H1 (cell line): ENCODE data around the gene AOAH. TPM values are rescaled to one million over a fixed set of nuclear protein-coding genes. Genes with fewer than 3 reads are reported as not detected.

Experiments
- CTCF ChIA-PET: fragments of 300-600 bp; sonication (Branson Sonifier 250); formaldehyde crosslinking; loops from one replicate; lab custom pipeline; 2021; ENCODE audit not compliant: partially characterized antibody; lab: Charles Lee
- POLR2A ChIA-PET: fragments of 300-600 bp; sonication (Branson Sonifier 250); formaldehyde crosslinking; loops from one replicate; lab custom pipeline; 2021; ENCODE audit warnings: inconsistent platforms; ENCODE audit not compliant: partially characterized antibody; lab: Charles Lee
- DNase-seq, 2 experiments: peaks; one replicate each; pipeline versions ENCODE4 v3.0.0 to v3.0.0-alpha.2; 2010 to 2022; ENCODE audit warnings: low spot score in 2 of 2, low read depth in 1 of 2, mixed read lengths in 1 of 2
- FAIRE-seq: peaks from 2 replicates; lab custom pipeline; 2011; peaks lifted over from hg19 to GRCh38; lab: Jason Lieb, UNC
- H2AFZ ChIP-seq: 2 replicates; pipeline ENCODE4 v1.8.1; 2012; ENCODE audit warnings: low read length, inconsistent platforms
- H2AK5ac ChIP-seq: 2 replicates; pipeline ENCODE4 v1.6.1; 2013; ENCODE audit warnings: low read depth, low read length
- H2BK120ac ChIP-seq: replicated peaks from 2 replicates; pipeline ENCODE3; 2013; ENCODE audit warnings: low read depth, low read length, inconsistent platforms
- H2BK12ac ChIP-seq: 2 replicates; pipeline ENCODE4 v1.6.1; 2013; ENCODE audit warnings: low read depth, low read length
- H2BK15ac ChIP-seq: 2 replicates; pipeline ENCODE4 v1.6.1; 2013; ENCODE audit warnings: low read length
- H2BK20ac ChIP-seq: 2 replicates; pipeline ENCODE4 v1.6.1; 2013; ENCODE audit warnings: low read length
- H2BK5ac ChIP-seq: 2 replicates; pipeline ENCODE4 v1.6.1; 2013; ENCODE audit warnings: low read depth, low read length
- H3K14ac ChIP-seq: 2 replicates; pipeline ENCODE4 v1.6.1; 2013; ENCODE audit warnings: inconsistent platforms; ENCODE audit not compliant: insufficient read length
- H3K18ac ChIP-seq: 2 replicates; pipeline ENCODE4 v1.6.1; 2013; ENCODE audit warnings: low read length; ENCODE audit errors: extremely low read depth
- H3K23ac ChIP-seq: 2 replicates; pipeline ENCODE4 v1.6.1; 2013; ENCODE audit warnings: inconsistent platforms; ENCODE audit not compliant: insufficient read length
- H3K23me2 ChIP-seq: 2 replicates; pipeline ENCODE4 v1.6.1; 2013; ENCODE audit warnings: low read depth, low read length
- H3K27ac ChIP-seq: 2 replicates; pipeline ENCODE4 v1.6.1; 2011; ENCODE audit warnings: low read depth, low read length, inconsistent platforms
- H3K27me3 ChIP-seq, 4 experiments: replicated peaks in 1 of 4; 1 replicate in 1 of 4; 2 replicates in 3 of 4; pipeline versions ENCODE4 v1.6.1 to v1.8.1; 2011 to 2013; ENCODE audit warnings: low read length in 3 of 4, mild to moderate bottlenecking in 3 of 4, inconsistent platforms in 2 of 4, mixed read lengths in 2 of 4, moderate library complexity in 1 of 4; ENCODE audit not compliant: control insufficient read depth in 3 of 4, insufficient read depth in 3 of 4; ENCODE audit errors: extremely low read depth in 1 of 4
- H3K36me3 ChIP-seq, 4 experiments: 2 replicates each; pipeline versions ENCODE4 v1.6.1 to v1.8.1; 2011 to 2013; ENCODE audit warnings: mild to moderate bottlenecking in 4 of 4, low read length in 3 of 4, moderate library complexity in 2 of 4, control low read depth in 1 of 4, inconsistent platforms in 1 of 4; ENCODE audit not compliant: insufficient read depth in 4 of 4, control insufficient read depth in 2 of 4
- H3K4ac ChIP-seq: replicated peaks from 2 replicates; pipeline ENCODE3; 2013; ENCODE audit warnings: low read length, low read depth, mixed read lengths, inconsistent platforms; ENCODE audit not compliant: insufficient read length
- H3K4me1 ChIP-seq, 4 experiments: replicated peaks in 1 of 4; 1 replicate in 1 of 4; 2 replicates in 3 of 4; pipeline versions ENCODE4 v1.6.1 to v1.8.1; 2011 to 2013; ENCODE audit warnings: low read length in 3 of 4, inconsistent platforms in 2 of 4, mixed read lengths in 1 of 4; ENCODE audit not compliant: insufficient read depth in 4 of 4, control insufficient read depth in 3 of 4
- H3K4me2 ChIP-seq, 2 experiments: 2 replicates each; pipeline versions ENCODE4 v1.6.1 to v1.8.1; 2011 to 2013; ENCODE audit warnings: low read depth in 2 of 2, low read length in 2 of 2, control low read depth in 1 of 2, inconsistent platforms in 1 of 2, mild to moderate bottlenecking in 1 of 2; ENCODE audit not compliant: insufficient read depth in 1 of 2
- H3K4me3 ChIP-seq, 4 experiments: fragments of 200-600, 300-600 bp in 1 of 4; sonication (generic), shearing (Covaris generic), sonication (Bioruptor Twin) in 1 of 4; 2 replicates each; pipeline versions ENCODE4 v1.5.1 to v1.8.1; 2011 to 2016; ENCODE audit warnings: low read length in 4 of 4, low read depth in 3 of 4, control low read depth in 2 of 4, inconsistent platforms in 2 of 4, mild to moderate bottlenecking in 2 of 4, mixed read lengths in 1 of 4, moderate library complexity in 1 of 4; ENCODE audit not compliant: insufficient read depth in 2 of 4; ENCODE audit errors: extremely low read depth in 1 of 4
- H3K56ac ChIP-seq: replicated peaks from 2 replicates; pipeline ENCODE3; 2013; ENCODE audit warnings: low read depth, mild to moderate bottlenecking, mixed read lengths, low read length, inconsistent platforms; ENCODE audit not compliant: insufficient read length
- H3K79me1 ChIP-seq: 2 replicates; pipeline ENCODE4 v1.6.1; 2013; ENCODE audit warnings: low read depth, low read length, control low read depth
- H3K79me2 ChIP-seq, 2 experiments: 2 replicates each; pipeline versions ENCODE4 v1.6.1 to v1.8.1; 2012 to 2013; ENCODE audit warnings: low read length in 2 of 2, mild to moderate bottlenecking in 2 of 2, inconsistent platforms in 1 of 2; ENCODE audit not compliant: insufficient read depth in 2 of 2, control insufficient read depth in 1 of 2
- H3K9ac ChIP-seq, 4 experiments: replicated peaks in 1 of 4; 1 replicate in 1 of 4; 2 replicates in 3 of 4; pipeline versions ENCODE4 v1.6.1 to v1.8.1; 2011 to 2013; ENCODE audit warnings: low read depth in 3 of 4, low read length in 3 of 4, control low read depth in 2 of 4, mild to moderate bottlenecking in 2 of 4, moderate library complexity in 2 of 4, inconsistent platforms in 1 of 4; ENCODE audit errors: extremely low read depth in 1 of 4
- H3K9me3 ChIP-seq, 2 experiments: 2 replicates each; pipeline versions ENCODE4 v1.6.1 to v1.8.1; 2012 to 2013; ENCODE audit warnings: mild to moderate bottlenecking in 2 of 2, moderate library complexity in 2 of 2, control low read depth in 1 of 2, inconsistent platforms in 1 of 2, low read depth in 1 of 2, low read length in 1 of 2, mixed read lengths in 1 of 2; ENCODE audit not compliant: insufficient read depth in 2 of 2
- H4K20me1 ChIP-seq, 2 experiments: replicated peaks in 1 of 2; 2 replicates each; pipeline versions ENCODE3 to v1.8.1; 2011 to 2013; ENCODE audit warnings: inconsistent platforms in 2 of 2, low read length in 2 of 2, mild to moderate bottlenecking in 1 of 2; ENCODE audit not compliant: insufficient read depth in 2 of 2, control insufficient read depth in 1 of 2
- H4K5ac ChIP-seq: 2 replicates; pipeline ENCODE4 v1.6.1; 2013; ENCODE audit warnings: low read length, low read depth, mixed read lengths, inconsistent platforms; ENCODE audit not compliant: insufficient read length
- H4K8ac ChIP-seq: 2 replicates; pipeline ENCODE4 v1.8.0; 2013; ENCODE audit warnings: mild to moderate bottlenecking, moderate library complexity, low read length, inconsistent platforms; ENCODE audit not compliant: insufficient read depth; ENCODE audit errors: extremely low read depth
- H4K91ac ChIP-seq: replicated peaks from 2 replicates; pipeline ENCODE3; 2013; ENCODE audit warnings: low read length, mixed read lengths, inconsistent platforms; ENCODE audit not compliant: insufficient read length
- CBX8 ChIP-seq: fragments of 300-800, 300-1000 bp; sonication (generic); IDR thresholded peaks from 2 replicates; pipeline ENCODE4 v1.7.1; 2016; ENCODE audit warnings: low read depth, low read length, borderline replicate concordance
- CEBPB ChIP-seq: IDR thresholded peaks from 2 replicates; pipeline ENCODE4 v1.6.1; 2012; ENCODE audit warnings: low read depth, low read length
- CHD1 ChIP-seq: IDR thresholded peaks from 2 replicates; pipeline ENCODE4 v1.6.1; 2012; ENCODE audit warnings: low read depth, low read length, improper control_type of control experiment
- EP300 ChIP-seq, 2 experiments: IDR thresholded peaks; 1 replicate in 1 of 2; 2 replicates in 1 of 2; pipeline ENCODE4 v1.6.1; 2011 to 2012; ENCODE audit warnings: low read depth in 2 of 2, low read length in 2 of 2, mild to moderate bottlenecking in 2 of 2, borderline replicate concordance in 1 of 2, inconsistent platforms in 1 of 2, moderate library complexity in 1 of 2
- NRF1 ChIP-seq: IDR thresholded peaks from 2 replicates; pipeline ENCODE4 v1.6.1; 2011; ENCODE audit warnings: mild to moderate bottlenecking, low read depth, low read length, improper control_type of control experiment
- SUZ12 ChIP-seq: fragments of 200-600 bp; sonication (generic); IDR thresholded peaks from 2 replicates; pipeline ENCODE4 v1.6.1; 2012; ENCODE audit warnings: mild to moderate bottlenecking, inconsistent platforms, low read length, moderate library complexity, mixed read lengths
- ZNF274 ChIP-seq: IDR thresholded peaks from 2 replicates; pipeline ENCODE4 v1.7.0; 2012; ENCODE audit warnings: low read length, borderline replicate concordance; ENCODE audit errors: extremely low read depth
- WGBS, 2 experiments: shearing (Covaris generic) in 1 of 2; methylation state at CpG; one replicate each; pipeline versions ENCODE4 v1.1.6 to v1.1.7; 2013 to 2015; ENCODE audit warnings: low lambda C conversion rate in 2 of 2, mixed read lengths in 2 of 2, inconsistent platforms in 1 of 2, low coverage in 1 of 2, missing lambda C conversion rate in 1 of 2; ENCODE audit not compliant: insufficient replicate concordance in 2 of 2, insufficient coverage in 1 of 2, insufficient read length in 1 of 2; ENCODE audit errors: extremely low coverage in 1 of 2, missing lambda C conversion rate in 1 of 2; 5-methylcytosine and 5-hydroxymethylcytosine counted together
- polyA plus RNA-seq, 7 experiments: library from polyadenylated mRNA; depleted of rRNA in 3 of 7; stranded (reverse) in 5 of 7; unstranded in 2 of 7; fragments of >200 nt in 5 of 7; fragments of 200-250 nt in 2 of 7; gene quantifications; 1 replicate in 5 of 7; 2 replicates in 1 of 7; 4 replicates in 1 of 7; pipeline versions ENCODE4 v1.2.1 to v1.2.3, GENCODE V29; 2011 to 2013; ENCODE audit warnings: missing spikeins in 2 of 7, mixed read lengths in 2 of 7
- total RNA-seq: library from RNA; stranded (reverse); fragmentation: NEBNext Ultra II Directional; extraction: Animal tissue kit (Norgen Biotek cat#: 25700); gene quantifications from 2 replicates; pipeline ENCODE4 v1.2.1, GENCODE V29; 2021

The AOAH gene
- total and polyA plus RNA-seq, 2 of the 8 experiments (the other 6 are each of a cell fraction or from before 2014, with no cell fraction given): 0.08 TPM; not detected in 1

GRCh38 chr7:36683695-36684357 is 40.5 kb downstream of the AOAH start:
- FAIRE-seq: no peak

More at GRCh38 chr7:36683695-36684357, 40.5 kb downstream of the AOAH start:
- Histone ChIP-seq H3K27ac (no peak overlapping the region), H2AFZ (no peak overlapping the region), H2BK15ac (no peak overlapping the region), H2BK20ac (no peak overlapping the region), H4K5ac (no peak overlapping the region), H3K18ac (no peak overlapping the region), H3K9ac (no peak overlapping the region), H3K23me2 (no peaks in the 10 kb centered on the region; the same call in 1 of the 2 replicates), H3K4me1 (no peaks in the 10 kb centered on the region), H3K27me3 (no peaks in the 10 kb centered on the region), H3K14ac (no peak overlapping the region), H3K4me2 (no peak overlapping the region), H2BK120ac (no peak overlapping the region), H2AK5ac (no peak overlapping the region), H3K56ac (no peak overlapping the region), H3K23ac (no peak overlapping the region), H3K4me3 (no peak overlapping the region), H3K79me1 (no peaks in the 10 kb centered on the region), H3K4ac (no peak overlapping the region), H3K36me3 (no peaks in the 10 kb centered on the region), H3K9me3 (no peaks in the 10 kb centered on the region), H4K20me1 (no peaks in the 10 kb centered on the region), H4K8ac (no peak overlapping the region), H2BK12ac (no peak overlapping the region), H4K91ac (no peak overlapping the region), H2BK5ac (no peak overlapping the region), H3K79me2 (no peaks in the 10 kb centered on the region)
- ChIA-PET POLR2A (no interaction called here), CTCF (interaction anchor here (0.6 to 2.0 kb wide), 5 partner anchors 157 to 516 kb away, joined by 3 to 6 read pairs (median 3); no protein-coding TSS in a partner anchor)
- DNase-seq: no peak
- no peak for TF ChIP-seq CHD1
- no peak for TF ChIP-seq NRF1
- no peak for TF ChIP-seq ZNF274
- TF ChIP-seq SUZ12: no peak
- TF ChIP-seq EP300 (IDR thresholded peaks at IDR 0.05; ENCODE audit: borderline replicate concordance in 1 of 2, low read depth in 2 of 2, low read length in 2 of 2): no peak
- no peak for TF ChIP-seq CBX8
- no peak for TF ChIP-seq CEBPB
- WGBS, 2 experiments: 92% methylated on average over 4 of the region's 4 CpGs; no CpG with 5 or more reads in 1 of the 2 experiments
